Neuron (in vitro differentiated cells): Measurements from ENCODE around the gene FAM53A.

ENCODE experiments used
- H2AFZ ChIP-seq: one replicate; pipeline ENCODE4 v1.6.1; 2013; ENCODE audit warnings: low read depth, mild to moderate bottlenecking, inconsistent platforms, low read length, moderate library complexity
- H3K27me3 ChIP-seq: one replicate; pipeline ENCODE4 v1.6.1; 2013; ENCODE audit warnings: low read length; ENCODE audit not compliant: insufficient read depth
- H3K36me3 ChIP-seq: one replicate; pipeline ENCODE4 v1.6.1; 2013; ENCODE audit warnings: low read length; ENCODE audit not compliant: insufficient read depth
- H3K4me1 ChIP-seq: one replicate; pipeline ENCODE4 v1.6.1; 2013; ENCODE audit warnings: low read length; ENCODE audit not compliant: insufficient read depth
- H3K4me3 ChIP-seq: 2 replicates; pipeline ENCODE4 v1.5.1; 2013; ENCODE audit warnings: mild to moderate bottlenecking, low read length, moderate library complexity
- H3K9me3 ChIP-seq: one replicate; pipeline ENCODE4 v1.6.1; 2013; ENCODE audit warnings: low read length

Gene FAM53A

DNA sequence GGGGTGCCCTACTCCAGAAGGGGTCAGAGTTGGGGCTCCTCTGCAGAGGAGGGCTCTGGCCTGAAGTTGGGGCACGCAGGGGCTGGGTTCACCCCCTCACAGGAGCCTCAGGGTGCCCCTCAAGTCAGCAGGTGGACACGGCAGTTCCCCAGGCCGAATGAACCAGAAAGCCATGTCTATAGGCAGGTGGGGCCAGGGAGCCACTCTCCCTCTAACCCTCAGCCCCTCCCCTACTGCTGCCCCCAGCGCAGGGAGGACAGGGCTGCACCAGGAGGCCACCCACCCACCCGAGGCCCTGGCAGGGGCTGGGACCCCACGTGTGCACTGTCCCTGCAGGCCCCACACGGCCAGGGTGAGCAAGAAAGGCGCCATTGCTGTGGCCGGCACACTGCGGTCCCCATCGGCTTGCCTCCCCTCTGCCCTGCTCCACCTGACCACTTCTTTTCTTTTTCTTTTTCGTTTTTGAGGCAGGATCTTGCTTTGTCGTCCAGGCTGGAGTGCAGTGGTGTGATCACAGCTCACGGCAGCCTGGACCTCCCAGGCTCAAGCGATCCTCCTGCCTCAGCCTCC lies 83.8 kb downstream of the FAM53A start:
- Histone ChIP-seq H3K27me3 (peaks cover 14% of the 10 kb centered on the region), H3K36me3 (no peaks in the 10 kb centered on the region), H3K4me3 (no peak overlapping the region), H3K4me1 (peaks cover 4% of the 10 kb centered on the region), H3K9me3 (no peaks in the 10 kb centered on the region), H2AFZ (no peak overlapping the region)

DNA sequence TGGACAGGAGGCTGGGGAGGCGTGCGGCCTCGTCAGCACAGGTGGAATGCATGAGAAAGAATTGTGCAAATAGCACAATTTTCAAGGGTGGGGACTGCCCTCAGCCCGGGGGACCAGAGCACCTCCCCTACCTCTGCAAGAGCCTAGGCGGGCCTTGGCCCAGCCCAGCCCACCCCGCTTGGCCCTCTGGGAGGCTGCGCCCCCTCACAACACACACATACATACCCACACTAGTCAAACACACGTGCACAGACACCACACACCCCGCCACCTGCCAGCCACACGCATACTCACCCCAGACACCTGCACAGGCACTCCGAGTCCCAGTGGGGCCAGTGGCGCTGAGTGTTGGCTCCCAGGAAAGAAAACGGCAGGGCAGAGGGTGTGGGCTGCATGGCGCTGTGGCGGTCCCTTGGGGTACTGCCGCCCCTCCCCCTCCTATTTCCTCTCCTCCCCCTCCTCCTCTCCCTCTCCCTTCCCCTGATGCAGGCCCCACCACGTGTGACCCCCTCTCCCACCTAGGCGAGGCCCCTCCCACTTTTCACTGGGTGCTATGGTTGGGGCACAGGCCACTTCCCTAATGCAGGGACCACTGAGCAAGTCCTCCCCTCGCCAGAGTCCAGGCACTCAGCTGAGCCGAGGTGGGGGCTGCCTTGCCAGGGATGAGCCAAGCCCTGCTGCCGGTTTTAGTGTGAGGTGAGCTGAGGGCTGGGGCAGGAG lies 84.5 kb downstream of the FAM53A start:
- Histone ChIP-seq H3K27me3 (peaks cover 14% of the 10 kb centered on the region), H2AFZ (no peak overlapping the region), H3K4me3 (no peak overlapping the region), H3K4me1 (peaks cover 4% of the 10 kb centered on the region), H3K36me3 (no peaks in the 10 kb centered on the region), H3K9me3 (no peaks in the 10 kb centered on the region)

DNA sequence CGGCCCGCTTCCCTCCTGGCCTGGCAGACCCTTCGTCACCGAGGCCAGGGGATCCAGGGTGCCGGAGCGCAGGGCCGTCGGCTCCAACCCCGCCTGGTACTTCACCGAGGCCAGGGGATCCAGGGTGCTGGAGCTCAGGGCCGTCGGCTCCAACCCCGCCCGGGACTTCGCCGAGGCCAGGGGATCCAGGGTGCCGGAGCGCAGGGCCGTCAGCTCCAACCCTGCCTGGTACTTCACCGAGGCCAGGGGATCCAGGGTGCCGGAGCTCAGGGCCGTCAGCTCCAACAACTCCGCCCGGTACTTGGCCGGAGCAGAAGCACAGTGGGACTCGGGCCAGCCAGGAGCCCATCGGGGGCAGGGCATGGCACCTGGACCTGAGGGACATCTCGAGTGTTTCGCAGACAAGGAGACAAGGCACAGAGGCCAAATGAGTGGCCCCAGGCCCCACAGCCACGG lies 85.1 kb downstream of the FAM53A start:
- Histone ChIP-seq H3K27me3 (peaks cover 14% of the 10 kb centered on the region), H3K4me3 (no peak overlapping the region), H3K36me3 (no peaks in the 10 kb centered on the region), H3K9me3 (no peaks in the 10 kb centered on the region), H3K4me1 (peaks cover 4% of the 10 kb centered on the region), H2AFZ (no peak overlapping the region)

DNA sequence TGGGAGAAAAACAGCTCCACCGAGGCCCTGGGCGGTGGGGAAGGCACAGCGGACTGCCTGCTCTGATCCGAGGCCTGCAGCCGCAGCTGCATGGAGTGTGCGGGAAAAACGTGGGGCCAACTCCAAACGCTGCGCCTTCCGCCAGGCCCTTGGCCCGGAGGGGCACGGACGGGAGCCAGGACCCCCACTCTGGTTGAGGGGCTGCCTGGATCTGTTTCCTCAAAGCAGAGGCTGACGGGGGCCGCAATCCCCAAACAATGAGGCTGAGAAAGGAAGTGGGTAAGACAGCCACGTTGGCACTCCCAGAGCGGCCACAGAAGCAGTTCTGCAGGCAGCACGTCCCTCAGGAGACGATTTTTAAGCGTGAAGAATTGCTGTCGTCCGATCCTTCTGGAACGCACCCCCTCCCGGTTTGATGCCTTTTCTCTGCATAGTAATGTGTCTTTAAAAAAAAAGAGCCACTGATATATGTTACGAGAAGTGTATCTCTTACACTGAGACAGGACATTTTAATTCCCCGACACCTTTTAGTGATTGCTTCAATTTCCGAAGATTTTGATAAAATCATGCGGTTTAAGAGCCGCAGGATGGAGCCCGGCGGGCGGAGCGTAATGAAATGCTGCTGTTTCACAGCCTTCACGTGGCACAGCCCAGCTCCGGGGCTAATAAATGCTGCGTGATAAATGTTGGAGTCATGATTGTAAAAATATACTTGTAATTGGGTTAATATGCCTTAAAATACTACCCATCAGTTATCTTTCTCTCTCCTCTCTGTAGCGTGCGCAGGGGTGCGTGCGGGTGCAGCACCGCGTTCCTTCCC lies 85.7 kb downstream of the FAM53A start:
- Histone ChIP-seq H3K36me3 (no peaks in the 10 kb centered on the region), H3K9me3 (no peaks in the 10 kb centered on the region), H3K4me3 (no peak overlapping the region), H3K27me3 (peaks cover 8% of the 10 kb centered on the region), H2AFZ (no peak overlapping the region), H3K4me1 (peaks cover 4% of the 10 kb centered on the region)

DNA sequence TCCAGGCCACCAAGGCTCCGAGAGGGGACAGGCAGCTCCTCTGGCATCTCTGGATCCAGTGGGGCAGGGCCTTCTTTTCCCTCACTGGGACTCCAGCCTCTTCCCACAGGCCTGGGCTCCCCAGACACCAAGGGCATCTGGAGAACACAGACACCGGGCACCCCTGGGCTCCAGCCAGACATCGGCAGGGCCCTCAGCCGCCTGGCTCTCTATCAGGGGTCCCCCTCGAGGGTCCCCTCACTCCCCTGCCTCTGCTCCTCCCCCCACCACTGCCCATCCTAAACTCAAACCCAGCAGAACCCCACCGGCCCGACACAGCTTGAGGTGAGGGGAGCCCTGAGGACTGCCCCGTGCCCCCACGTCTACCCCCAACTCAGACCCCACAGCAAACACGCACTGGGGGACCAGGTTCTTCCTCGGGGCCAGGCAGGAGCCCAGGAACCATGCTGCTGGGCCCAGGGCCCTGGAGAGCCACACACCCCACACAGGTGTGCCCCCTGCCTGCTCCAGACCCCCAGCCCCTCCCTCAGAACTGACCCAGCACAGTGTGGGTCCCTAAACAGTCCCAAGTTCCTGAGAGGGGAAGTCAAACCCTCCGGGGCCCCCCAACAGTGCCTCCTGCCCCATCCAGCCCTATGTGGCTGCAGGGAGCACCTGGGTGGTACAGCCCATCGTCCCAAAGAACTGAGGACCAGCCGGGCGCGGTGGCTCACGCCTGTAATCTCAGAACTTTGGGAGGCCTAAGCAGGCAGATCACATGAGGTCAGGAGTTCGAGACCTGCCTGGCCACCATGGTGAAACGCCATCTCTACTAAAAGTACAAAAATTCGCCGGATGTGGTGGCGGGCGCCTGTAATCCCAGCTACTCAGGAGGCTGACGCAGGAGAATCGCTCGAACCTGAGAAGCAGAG lies 86.8 kb downstream of the FAM53A start:
- Histone ChIP-seq H3K4me3 (no peak overlapping the region), H3K27me3 (peaks cover 4% of the 10 kb centered on the region), H3K4me1 (peaks cover 3% of the 10 kb centered on the region), H3K36me3 (no peaks in the 10 kb centered on the region), H2AFZ (no peak overlapping the region), H3K9me3 (no peaks in the 10 kb centered on the region)

DNA sequence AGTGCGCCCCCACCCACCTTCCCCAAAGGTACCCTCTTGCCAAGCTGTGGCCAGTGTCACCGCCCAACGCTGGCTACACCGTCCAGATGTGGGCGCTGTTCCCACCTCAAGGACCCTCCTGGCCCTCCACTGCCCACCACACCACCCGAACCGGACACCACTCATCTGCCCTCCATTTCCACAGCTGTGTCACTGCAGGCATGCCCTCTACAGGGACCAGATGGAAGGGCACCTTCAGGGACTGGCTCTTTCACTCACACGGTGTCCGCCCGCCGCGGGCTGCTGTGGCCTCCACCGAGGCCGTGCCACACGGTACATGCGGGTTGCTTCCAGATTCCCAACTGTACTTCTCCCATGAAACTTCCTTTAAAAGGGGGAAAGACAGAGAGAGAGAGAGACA lies 87.7 kb downstream of the FAM53A start:
- Histone ChIP-seq H3K4me3 (no peak overlapping the region), H3K9me3 (peaks cover under 1% of the 10 kb centered on the region), H3K4me1 (no peaks in the 10 kb centered on the region), H3K27me3 (peaks cover 4% of the 10 kb centered on the region), H3K36me3 (no peaks in the 10 kb centered on the region), H2AFZ (no peak overlapping the region)

DNA sequence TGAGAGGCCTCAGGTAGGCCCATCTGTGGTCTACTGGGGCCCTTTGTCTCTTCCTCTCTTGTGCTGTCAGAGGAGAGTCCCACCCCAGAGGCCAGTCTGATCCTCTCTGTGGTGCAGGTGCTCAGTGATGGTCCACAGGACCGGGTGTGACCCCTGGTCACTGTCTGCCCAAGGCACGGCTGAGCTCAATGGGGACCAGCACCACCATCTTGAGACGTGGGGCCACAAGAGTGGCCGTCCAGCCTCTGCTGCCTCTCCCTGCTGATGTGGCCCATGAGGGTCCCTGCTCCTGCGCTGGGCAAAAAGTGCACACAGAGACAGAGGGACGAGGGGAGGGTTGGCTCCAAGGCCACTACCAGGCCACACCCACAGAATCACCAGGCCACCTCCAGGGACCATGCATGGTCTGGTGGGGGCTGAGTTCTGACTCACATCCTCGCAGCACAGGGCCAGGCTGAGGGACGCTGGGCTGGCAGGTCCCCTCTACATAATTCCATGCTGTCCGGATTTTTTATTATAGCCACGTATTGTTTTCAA lies 88.3 kb downstream of the FAM53A start:
- H3K27me3 ChIP-seq: peaks cover 4% of the 10 kb centered on the region
- H3K4me3 ChIP-seq: no peak overlapping the region
- peaks cover 5% of the 10 kb centered on the region for H3K9me3 ChIP-seq
- H3K4me1 ChIP-seq: no peaks in the 10 kb centered on the region
- no peak overlapping the region for H2AFZ ChIP-seq
- no peaks in the 10 kb centered on the region for H3K36me3 ChIP-seq

DNA sequence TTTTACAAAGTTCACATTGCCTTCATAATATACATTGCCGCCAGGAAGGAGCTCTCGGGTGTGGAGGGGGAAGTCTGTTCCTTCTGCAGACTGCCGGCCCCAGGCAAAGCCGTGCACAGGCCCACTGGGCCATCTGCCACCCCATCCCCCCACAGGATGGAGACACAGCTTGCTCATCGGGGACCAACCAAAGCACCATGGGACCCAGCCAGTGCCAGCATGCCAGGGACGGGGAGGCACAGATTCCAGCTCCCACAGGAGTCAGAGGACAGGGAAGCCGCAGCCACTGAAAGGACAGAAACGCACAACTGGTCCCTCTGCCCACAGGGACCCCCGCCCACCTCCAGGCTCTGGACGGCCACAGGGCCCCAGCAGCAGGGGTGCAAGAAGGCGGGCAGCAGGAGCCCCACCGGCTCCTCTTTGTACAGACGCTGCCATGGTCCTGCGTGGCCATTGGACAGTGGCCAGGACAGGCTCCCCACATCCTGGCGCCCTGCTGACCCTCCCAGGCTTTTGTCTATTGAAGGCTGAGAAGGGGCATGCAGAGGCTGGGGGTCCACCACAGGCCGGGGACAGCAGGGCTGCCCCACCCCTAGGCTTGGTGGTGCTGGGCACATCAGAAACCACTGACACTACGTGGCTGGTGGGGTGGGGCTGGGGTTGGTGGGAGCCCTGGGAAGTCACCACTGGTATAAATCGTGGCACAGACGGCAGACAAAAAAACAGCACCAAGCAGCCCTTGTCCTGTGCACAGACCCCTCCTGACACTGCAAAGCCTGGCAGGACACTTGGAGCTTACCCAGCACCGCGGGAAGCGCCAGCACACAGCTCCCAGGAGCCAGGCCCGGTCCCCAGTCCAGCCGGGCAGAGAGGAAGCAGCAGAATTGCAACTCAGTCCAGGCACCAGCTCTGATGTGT lies 89.0 kb downstream of the FAM53A start:
- Histone ChIP-seq H3K36me3 (no peaks in the 10 kb centered on the region), H3K4me1 (no peaks in the 10 kb centered on the region), H2AFZ (no peak overlapping the region), H3K4me3 (no peak overlapping the region), H3K9me3 (peaks cover 5% of the 10 kb centered on the region), H3K27me3 (peaks cover 4% of the 10 kb centered on the region)

DNA sequence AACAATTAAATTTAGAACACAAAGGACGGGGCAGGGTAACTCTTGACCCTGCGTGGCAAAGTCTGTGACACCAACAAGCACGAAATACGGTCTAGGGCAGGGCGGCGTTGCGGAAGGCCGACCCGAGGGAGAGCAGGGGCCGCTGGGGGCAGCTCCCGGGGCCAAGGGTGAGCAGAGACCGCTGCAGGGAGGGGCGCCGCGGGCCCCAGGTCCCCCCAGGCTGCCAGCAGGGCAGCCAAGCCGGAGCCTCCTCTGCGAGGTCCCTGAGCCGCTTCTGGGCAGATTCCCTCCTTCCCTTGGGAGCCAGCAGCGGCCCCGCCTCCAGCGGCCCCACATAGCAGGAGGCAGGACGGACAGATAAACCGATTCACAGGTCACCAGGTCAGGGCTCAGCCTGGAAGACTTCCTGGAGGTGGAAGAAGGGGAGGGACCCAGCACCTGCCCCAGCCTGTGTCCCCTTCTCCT lies 90.2 kb downstream of the FAM53A start:
- no peaks in the 10 kb centered on the region for H3K4me1 ChIP-seq
- no peak overlapping the region for H2AFZ ChIP-seq
- no peaks in the 10 kb centered on the region for H3K36me3 ChIP-seq
- H3K4me3 ChIP-seq: no peak overlapping the region
- peaks cover 5% of the 10 kb centered on the region for H3K9me3 ChIP-seq
- H3K27me3 ChIP-seq: peaks cover 2% of the 10 kb centered on the region

DNA sequence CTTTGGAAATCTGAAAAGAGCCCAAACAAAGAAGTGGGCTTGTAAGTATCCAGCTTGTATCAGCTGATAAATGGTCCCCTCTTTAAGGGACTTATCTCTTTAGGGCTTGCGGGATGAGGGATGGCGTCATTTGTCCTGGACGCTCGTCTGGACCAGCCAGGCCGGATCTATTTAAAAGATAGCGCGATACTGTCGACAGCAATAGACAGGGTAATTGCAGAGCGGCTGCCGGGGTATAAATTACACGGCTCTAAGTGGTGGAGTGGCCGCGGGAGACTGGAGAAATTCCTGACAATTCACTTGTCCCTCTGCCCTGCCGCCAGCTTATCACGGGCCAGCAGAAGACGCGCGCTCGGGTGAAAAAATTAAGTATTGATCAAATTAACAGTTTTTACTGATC lies 90.7 kb downstream of the FAM53A start:
- Histone ChIP-seq H2AFZ (no peak overlapping the region), H3K27me3 (no peaks in the 10 kb centered on the region), H3K4me1 (no peaks in the 10 kb centered on the region), H3K4me3 (no peak overlapping the region), H3K9me3 (peaks cover 8% of the 10 kb centered on the region), H3K36me3 (no peaks in the 10 kb centered on the region)

DNA sequence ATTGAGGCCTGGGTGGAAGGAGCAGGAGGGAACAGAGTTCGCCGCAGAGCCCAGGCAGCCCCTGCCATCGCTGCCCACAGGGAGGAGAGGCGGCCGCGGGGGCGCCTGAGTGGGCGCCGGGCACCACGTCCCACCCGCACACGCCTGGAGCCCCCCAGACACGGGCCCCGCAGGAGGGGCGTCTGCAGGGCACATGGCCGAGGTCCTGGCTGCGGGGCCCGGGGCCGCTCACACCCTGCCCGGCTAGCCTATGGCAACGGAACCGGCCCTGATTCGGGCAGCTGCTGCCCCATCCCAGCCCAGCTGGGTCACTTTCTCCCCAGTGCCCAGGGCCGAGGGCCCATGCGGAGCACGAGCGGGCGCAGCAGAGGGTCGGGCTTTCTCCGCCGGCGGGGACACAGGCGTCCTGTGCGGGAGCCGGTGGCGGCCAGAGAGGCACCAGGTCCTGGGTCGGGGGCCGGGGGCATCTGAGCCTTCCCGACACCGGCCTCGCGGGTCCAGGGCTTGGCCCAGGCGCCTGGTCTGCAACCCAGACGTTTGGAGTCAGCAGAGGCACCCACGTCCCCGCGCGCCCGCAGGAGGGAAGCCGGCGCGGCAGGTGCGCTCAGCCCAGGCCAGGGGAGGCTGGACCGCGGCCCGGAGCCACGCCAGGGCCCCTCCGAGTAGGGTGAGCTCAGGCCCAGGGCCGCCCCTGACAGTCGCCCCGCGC lies 91.2 kb downstream of the FAM53A start:
- Histone ChIP-seq H3K4me1 (no peaks in the 10 kb centered on the region), H3K9me3 (peaks cover 8% of the 10 kb centered on the region), H3K27me3 (no peaks in the 10 kb centered on the region), H2AFZ (no peak overlapping the region), H3K36me3 (no peaks in the 10 kb centered on the region), H3K4me3 (no peak overlapping the region)
